Measurements from ENCODE around the gene MCM8.

MCM8 gene

GRCh38 chr20:6044115-6044514 lies 93.7 kb downstream of the MCM8 start:
- no peak for DNase-seq (ENCODE audit: low spot score)

GRCh38 chr20:6045566-6045965 lies 95.1 kb downstream of the MCM8 start:
- DNase-seq (ENCODE audit: low spot score) = no peak

DNA sequence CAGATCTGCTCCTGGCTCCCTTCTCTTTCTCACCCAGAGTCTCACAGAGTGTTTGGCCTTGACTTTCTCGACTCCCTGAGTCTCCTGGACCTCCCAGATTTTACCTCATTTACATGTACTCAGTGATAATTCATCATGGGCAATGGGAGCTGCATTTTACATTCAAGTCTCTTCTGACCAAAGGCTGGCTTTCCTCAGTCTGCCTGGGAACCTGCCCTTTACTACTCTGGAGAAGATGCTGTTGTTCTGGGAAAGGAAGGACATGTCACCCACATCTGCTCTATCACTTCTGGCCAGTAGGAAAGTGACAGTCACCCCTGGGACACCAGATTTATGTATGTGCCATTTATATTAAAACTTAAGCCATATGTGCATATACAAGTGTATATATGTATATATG lies 96.0 kb downstream of the MCM8 start:
- DNase-seq (ENCODE audit: low spot score) = no peak

- DNase-seq (ENCODE audit: low spot score) = no peak
Measured at GRCh38 chr20:6048391-6048790, 97.9 kb downstream of the MCM8 start.
